Activated naive CD8-positive, alpha-beta T cell treated with anti-CD3 and anti-CD28 coated beads for 36 hours (primary cell): ENCODE measurements around the gene CTIF. TPM values are rescaled to one million over a fixed set of nuclear protein-coding genes. Genes with fewer than 3 reads are reported as not detected.

Source experiments
- DNase-seq: peaks from one replicate; pipeline ENCODE4 v3.0.0; 2021
- H3K27ac Mint-ChIP-seq: one replicate; pipeline ENCODE4 v1.8.0; 2022; ENCODE audit warnings: mild to moderate bottlenecking, moderate library complexity, mixed read lengths
- H3K27me3 Mint-ChIP-seq: one replicate; pipeline ENCODE4 v1.8.0; 2022; ENCODE audit warnings: mild to moderate bottlenecking, mixed read lengths
- H3K36me3 Mint-ChIP-seq: one replicate; pipeline ENCODE4 v1.8.0; 2021; ENCODE audit warnings: mild to moderate bottlenecking, mixed read lengths
- H3K4me1 Mint-ChIP-seq: one replicate; pipeline ENCODE4 v1.8.0; 2021; ENCODE audit warnings: mixed read lengths
- H3K4me3 Mint-ChIP-seq: one replicate; pipeline ENCODE4 v1.8.0; 2022; ENCODE audit warnings: mild to moderate bottlenecking, moderate library complexity, mixed read lengths
- H3K9me3 Mint-ChIP-seq: one replicate; pipeline ENCODE4 v1.8.0; 2022; ENCODE audit warnings: mixed read lengths
- total RNA-seq, 2 experiments: library from RNA; stranded (reverse); gene quantifications; one replicate each; pipeline ENCODE4 v1.2.3, GENCODE V29; 2021

The CTIF gene
- total RNA-seq, 2 experiments from 2014 or later, result 2.3 to 3.5 TPM

DNA sequence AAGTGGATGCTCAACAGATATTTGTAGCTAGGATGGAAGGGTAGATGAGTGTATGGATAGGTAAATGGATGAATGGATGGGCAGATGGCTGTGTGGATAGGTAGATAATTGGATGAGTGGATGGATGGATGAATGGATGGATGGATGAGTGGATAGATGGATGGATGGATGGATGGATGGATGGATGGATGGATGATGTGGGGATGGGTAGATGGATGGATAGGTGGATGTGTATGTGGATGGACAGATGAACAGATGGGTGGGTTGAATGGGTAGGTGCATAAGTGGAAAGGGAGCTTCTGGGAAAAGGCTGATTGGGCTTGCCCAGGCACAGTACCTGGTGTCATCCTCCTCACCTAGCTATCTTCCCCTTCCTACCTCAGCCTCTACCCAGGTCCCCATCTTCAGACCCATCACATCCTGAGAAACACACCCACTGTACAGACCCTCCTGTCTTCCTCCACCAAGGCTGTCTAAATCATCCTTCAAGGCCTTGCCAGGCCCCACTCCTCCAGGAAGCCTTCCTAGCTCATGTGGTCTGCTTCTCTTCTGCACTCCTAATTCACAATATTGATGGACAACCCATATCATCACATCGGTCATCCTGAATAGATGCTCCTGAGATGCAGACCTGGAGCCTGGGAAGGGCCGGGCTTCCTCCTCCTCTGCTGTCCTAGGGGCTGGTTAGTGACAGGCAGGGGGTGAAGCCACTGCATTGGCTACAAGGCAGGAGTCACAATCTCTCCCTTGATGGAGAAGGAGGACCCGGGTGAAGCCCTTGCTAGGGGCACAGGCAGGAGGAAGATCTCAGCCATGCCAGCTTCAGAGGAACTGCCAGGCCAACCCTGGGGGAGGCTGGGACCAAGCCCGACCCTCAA is 362.6 kb downstream of the CTIF start:
- no peak overlapping the region for H3K27ac Mint-ChIP-seq
- H3K9me3 Mint-ChIP-seq, result peaks cover 13% of the 10 kb centered on the region
- no peaks in the 10 kb centered on the region for H3K36me3 Mint-ChIP-seq
- no peaks in the 10 kb centered on the region for H3K27me3 Mint-ChIP-seq
- H3K4me1 Mint-ChIP-seq, result peaks cover 11% of the 10 kb centered on the region
- H3K4me3 Mint-ChIP-seq, result no peak overlapping the region
- DNase-seq, result no peak

DNA sequence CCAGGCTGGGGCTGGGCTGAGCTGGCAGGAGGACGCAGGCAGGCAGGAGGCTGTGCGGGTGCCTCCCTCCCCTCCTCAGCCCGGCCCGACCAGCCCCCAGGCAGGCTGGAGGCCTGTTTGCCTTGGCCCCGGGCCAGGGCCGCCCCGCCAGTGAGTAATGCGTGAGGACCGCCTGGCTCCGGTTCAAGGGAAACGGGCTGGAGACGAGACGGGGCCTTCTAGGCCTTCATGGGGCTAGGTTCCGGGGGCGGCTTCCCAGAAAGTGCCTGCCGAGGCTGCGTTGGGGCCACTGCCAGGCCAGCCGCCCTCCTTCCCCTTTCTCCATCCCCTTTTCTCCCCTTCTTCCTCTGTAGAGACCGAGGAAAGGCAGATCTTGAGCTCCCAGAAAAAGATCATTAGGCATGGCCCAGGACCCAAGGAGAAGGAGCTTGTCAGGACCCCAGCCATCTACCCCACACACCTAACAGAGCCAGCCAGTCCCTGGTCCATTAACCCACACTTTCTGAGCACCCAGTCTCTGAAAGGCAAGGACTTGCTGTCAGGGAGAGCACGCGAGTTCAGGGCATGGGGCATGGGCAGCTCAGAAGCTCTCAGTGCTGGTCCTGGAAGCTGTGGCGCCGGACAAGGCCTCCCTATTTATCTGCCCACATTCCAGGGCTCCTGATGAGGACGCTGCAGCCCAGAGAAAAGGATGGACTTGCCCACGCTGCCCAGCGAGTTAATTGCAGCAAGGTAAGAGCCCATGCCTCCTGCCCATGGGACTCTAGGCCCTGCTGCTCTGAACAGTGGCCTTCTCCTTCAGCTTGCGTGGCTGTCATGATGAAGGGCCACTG is 363.4 kb downstream of the CTIF start:
- no peak overlapping the region for H3K27ac Mint-ChIP-seq
- peaks cover 13% of the 10 kb centered on the region for H3K9me3 Mint-ChIP-seq
- H3K4me3 Mint-ChIP-seq, result no peak overlapping the region
- no peaks in the 10 kb centered on the region for H3K27me3 Mint-ChIP-seq
- DNase-seq, result no peak
- H3K4me1 Mint-ChIP-seq, result peaks cover 8% of the 10 kb centered on the region
- H3K36me3 Mint-ChIP-seq, result no peaks in the 10 kb centered on the region

DNA sequence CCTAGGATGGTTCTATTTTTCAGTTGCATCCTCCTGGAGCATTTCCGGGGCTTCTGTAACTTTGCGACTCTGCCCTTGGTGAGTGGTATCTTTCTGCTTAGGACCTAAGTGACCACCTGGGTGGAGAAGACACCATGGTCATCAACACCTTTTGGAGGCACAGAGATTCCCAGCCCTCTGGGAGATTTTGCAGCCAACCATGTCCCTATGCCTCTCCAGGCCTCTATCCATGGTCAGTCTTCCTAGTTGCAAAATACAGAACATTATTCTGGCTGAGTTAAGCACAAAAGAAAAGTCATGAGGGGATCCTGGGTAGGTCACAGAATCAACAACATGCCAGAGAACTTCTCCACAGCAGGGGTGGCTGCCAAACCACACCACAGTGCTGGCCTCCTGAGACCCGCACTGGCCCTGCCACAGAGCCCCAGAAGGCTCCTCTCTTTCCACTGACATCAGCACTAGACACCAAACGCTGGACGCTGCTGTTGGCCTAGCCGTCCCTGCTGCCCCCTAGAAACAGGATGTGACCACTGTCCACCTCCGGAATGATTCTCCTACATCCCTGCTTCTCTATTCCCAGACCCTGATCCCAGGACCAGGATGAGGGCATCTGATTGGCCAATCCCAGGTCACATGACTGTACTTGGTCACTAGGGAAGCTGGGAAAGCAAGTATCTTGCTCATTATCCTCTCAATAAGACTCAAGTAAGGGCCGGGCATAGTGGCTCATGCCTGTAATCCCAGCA is 364.2 kb downstream of the CTIF start:
- Mint-ChIP-seq H3K36me3 (no peaks in the 10 kb centered on the region), H3K27ac (no peak overlapping the region), H3K9me3 (peaks cover 13% of the 10 kb centered on the region), H3K4me1 (peaks cover 8% of the 10 kb centered on the region), H3K27me3 (no peaks in the 10 kb centered on the region), H3K4me3 (no peak overlapping the region)
- DNase-seq, result no peak

- Mint-ChIP-seq H3K27ac (no peak overlapping the region), H3K4me1 (peaks cover 11% of the 10 kb centered on the region), H3K27me3 (no peaks in the 10 kb centered on the region), H3K9me3 (peaks cover 11% of the 10 kb centered on the region), H3K36me3 (no peaks in the 10 kb centered on the region), H3K4me3 (no peak overlapping the region)
- no peak for DNase-seq
Observed at GRCh38 chr18:48904091-48904490, 365.3 kb downstream of the CTIF start.

- no peaks in the 10 kb centered on the region for H3K36me3 Mint-ChIP-seq
- no peak overlapping the region for H3K27ac Mint-ChIP-seq
- H3K4me3 Mint-ChIP-seq, result no peak overlapping the region
- H3K4me1 Mint-ChIP-seq, result peaks cover 11% of the 10 kb centered on the region
- no peaks in the 10 kb centered on the region for H3K27me3 Mint-ChIP-seq
- H3K9me3 Mint-ChIP-seq, result peaks cover 8% of the 10 kb centered on the region
- DNase-seq, result no peak
Observed at GRCh38 chr18:48904847-48905394, 366.1 kb downstream of the CTIF start.

DNA sequence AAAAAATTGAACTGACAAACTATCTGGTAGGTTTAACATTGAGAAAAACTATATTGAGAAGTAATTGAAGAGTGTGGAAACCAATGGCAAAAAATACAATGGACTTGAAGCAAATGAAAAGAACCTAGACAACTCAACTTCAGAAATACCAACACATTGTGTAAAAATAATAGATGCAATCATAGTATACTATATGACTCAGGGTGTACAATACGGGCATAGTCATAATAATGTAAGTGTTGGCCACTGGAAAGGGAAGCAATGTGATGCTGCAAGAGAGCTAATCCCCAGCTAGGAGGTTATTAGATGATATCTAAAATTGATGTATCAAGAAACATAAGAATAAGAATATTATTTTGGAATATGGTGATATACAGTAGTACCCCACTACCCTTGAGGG is 366.7 kb downstream of the CTIF start:
- Mint-ChIP-seq H3K27ac (no peak overlapping the region), H3K27me3 (no peaks in the 10 kb centered on the region), H3K9me3 (peaks cover 8% of the 10 kb centered on the region), H3K4me1 (peaks cover 13% of the 10 kb centered on the region), H3K4me3 (no peak overlapping the region), H3K36me3 (no peaks in the 10 kb centered on the region)
- no peak for DNase-seq

DNA sequence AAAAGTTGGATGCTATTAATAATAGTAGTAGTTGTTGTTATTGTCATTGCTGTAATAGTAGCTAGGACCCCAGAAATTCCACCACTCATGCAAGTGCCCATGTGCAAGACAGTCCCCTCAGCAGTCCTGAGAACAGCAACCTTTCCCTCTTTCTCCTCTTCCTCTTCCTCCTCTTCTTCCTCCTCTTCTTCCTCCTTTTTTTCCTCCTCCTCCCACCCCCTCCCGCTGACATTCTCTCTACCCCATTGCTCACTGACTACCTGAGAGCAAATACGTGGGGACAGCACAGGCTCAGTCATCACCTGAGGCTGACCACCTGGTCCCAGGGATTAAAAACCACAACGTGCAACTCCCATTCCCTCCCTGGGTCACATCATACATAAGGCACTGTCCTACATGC is 370.1 kb downstream of the CTIF start:
- H3K4me1 Mint-ChIP-seq, result peaks cover 14% of the 10 kb centered on the region
- no peaks in the 10 kb centered on the region for H3K27me3 Mint-ChIP-seq
- H3K36me3 Mint-ChIP-seq, result no peaks in the 10 kb centered on the region
- no peak overlapping the region for H3K4me3 Mint-ChIP-seq
- peaks cover 8% of the 10 kb centered on the region for H3K9me3 Mint-ChIP-seq
- no peak for DNase-seq
- no peak overlapping the region for H3K27ac Mint-ChIP-seq

GRCh38 chr18:48909721-48910120 is 370.9 kb downstream of the CTIF start:
- Mint-ChIP-seq H3K36me3 (no peaks in the 10 kb centered on the region), H3K27ac (no peak overlapping the region), H3K4me3 (no peak overlapping the region), H3K9me3 (peaks cover 3% of the 10 kb centered on the region), H3K27me3 (no peaks in the 10 kb centered on the region), H3K4me1 (peaks cover 14% of the 10 kb centered on the region)
- DNase-seq, result no peak

DNA sequence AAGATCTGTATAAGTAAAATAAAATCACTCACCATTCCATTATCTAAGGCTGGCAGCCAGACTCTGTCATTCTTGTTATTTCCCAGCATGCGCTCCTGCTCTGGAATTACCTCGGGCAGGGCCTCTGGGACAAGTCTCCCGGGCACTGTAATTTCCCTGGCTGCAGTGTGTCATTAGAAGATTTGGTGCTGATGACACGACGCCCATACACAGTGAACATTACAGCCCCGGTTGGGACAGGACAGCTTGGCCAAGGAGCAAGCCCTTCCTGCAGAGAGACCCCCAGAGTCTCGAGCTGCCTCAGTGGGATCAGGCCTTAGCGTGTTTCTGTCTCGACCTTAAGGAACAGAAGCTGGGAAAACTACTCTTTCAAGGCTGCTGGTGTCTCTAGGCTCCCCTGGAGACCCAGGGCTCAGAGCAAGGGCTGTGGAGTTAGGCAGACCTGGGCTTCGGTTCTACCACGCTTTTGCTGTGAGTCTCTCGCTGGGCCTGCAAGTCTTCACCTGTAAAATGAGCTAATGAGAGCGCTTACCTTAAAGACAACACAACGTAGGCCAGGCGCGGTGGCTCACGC is 372.2 kb downstream of the CTIF start:
- Mint-ChIP-seq H3K9me3 (no peaks in the 10 kb centered on the region), H3K27ac (no peak overlapping the region), H3K27me3 (no peaks in the 10 kb centered on the region), H3K36me3 (no peaks in the 10 kb centered on the region), H3K4me1 (peaks cover 14% of the 10 kb centered on the region), H3K4me3 (no peak overlapping the region)
- DNase-seq, result no peak

Other genes starting within 250 kb of the CTIF start
- gene ZBTB7C, start 129.6 kb upstream of the CTIF start, total RNA-seq, result not detected